Keratinocyte (primary cell): ENCODE measurements around the gene TAF1A. TPM values are rescaled to one million over a fixed set of nuclear protein-coding genes. Genes with fewer than 3 reads are reported as not detected.

Experiments
- DNase-seq: peaks from one replicate; pipeline ENCODE4 v3.0.0-alpha.2; 2011; ENCODE audit warnings: low read depth, missing footprints, low spot score
- FAIRE-seq: peaks from 2 replicates; lab custom pipeline; 2011; peaks lifted over from hg19 to GRCh38; lab: Jason Lieb, UNC
- H2AFZ ChIP-seq: 2 replicates; pipeline ENCODE4 v1.6.0; 2012; ENCODE audit warnings: low read length, control low read depth, inconsistent platforms; ENCODE audit not compliant: control insufficient read depth
- H3K27ac ChIP-seq: 2 replicates; pipeline ENCODE4 v1.5.1; 2011; ENCODE audit warnings: low read length; ENCODE audit not compliant: control insufficient read depth, insufficient read depth
- H3K27me3 ChIP-seq: 3 replicates; pipeline ENCODE4 v1.6.0; 2011; ENCODE audit warnings: low read length; ENCODE audit not compliant: control insufficient read depth, insufficient read depth; ENCODE audit errors: extremely low read depth
- H3K36me3 ChIP-seq, 2 experiments: 2 replicates in 1 of 2; 3 replicates in 1 of 2; pipeline ENCODE4 v1.5.1; 2011; ENCODE audit warnings: low read length in 2 of 2, mild to moderate bottlenecking in 1 of 2; ENCODE audit not compliant: control insufficient read depth in 2 of 2, insufficient read depth in 2 of 2; ENCODE audit errors: extremely low read depth in 1 of 2
- H3K4me1 ChIP-seq: 3 replicates; pipeline ENCODE4 v1.5.1; 2011; ENCODE audit warnings: low read length; ENCODE audit not compliant: control insufficient read depth, insufficient read depth; ENCODE audit errors: extremely low read depth
- H3K4me2 ChIP-seq: 3 replicates; pipeline ENCODE4 v1.6.0; 2011; ENCODE audit warnings: low read depth, low read length; ENCODE audit not compliant: control insufficient read depth, insufficient read depth; ENCODE audit errors: extremely low read depth
- H3K4me3 ChIP-seq, 3 experiments: fragments of 200-600 bp in 1 of 3; sonication (generic) in 1 of 3; 2 replicates in 2 of 3; 3 replicates in 1 of 3; pipeline ENCODE4 v1.5.1; 2011 to 2016; ENCODE audit warnings: low read length in 3 of 3, mild to moderate bottlenecking in 3 of 3, control low read depth in 2 of 3, inconsistent platforms in 1 of 3, low read depth in 1 of 3, mixed read lengths in 1 of 3, mixed run types in 1 of 3, moderate library complexity in 1 of 3; ENCODE audit not compliant: control insufficient read depth in 2 of 3, insufficient read depth in 2 of 3; ENCODE audit errors: extremely low read depth in 1 of 3
- H3K79me2 ChIP-seq: 2 replicates; pipeline ENCODE4 v1.6.0; 2012; ENCODE audit warnings: low read length; ENCODE audit not compliant: control insufficient read depth, insufficient read depth
- H3K9ac ChIP-seq: 3 replicates; pipeline ENCODE4 v1.6.0; 2011; ENCODE audit warnings: low read length; ENCODE audit not compliant: control insufficient read depth, insufficient read depth; ENCODE audit errors: extremely low read depth
- H3K9me1 ChIP-seq: 3 replicates; pipeline ENCODE4 v1.6.0; 2011; ENCODE audit warnings: low read length; ENCODE audit not compliant: control insufficient read depth, insufficient read depth; ENCODE audit errors: extremely low read depth
- H3K9me3 ChIP-seq: 2 replicates; pipeline ENCODE4 v1.5.1; 2012; ENCODE audit warnings: low read depth, low read length; ENCODE audit not compliant: control insufficient read depth
- H4K20me1 ChIP-seq: 3 replicates; pipeline ENCODE4 v1.6.0; 2011; ENCODE audit warnings: low read length; ENCODE audit not compliant: control insufficient read depth, insufficient read depth; ENCODE audit errors: extremely low read depth
- CTCF ChIP-seq, 3 experiments: IDR thresholded peaks in 1 of 3; conservative IDR thresholded peaks in 1 of 3; optimal IDR thresholded peaks in 1 of 3; 2 replicates in 2 of 3; 3 replicates in 1 of 3; pipeline versions ENCODE3 to v1.5.1; 2011; ENCODE audit warnings: low read length in 3 of 3, mild to moderate bottlenecking in 3 of 3, moderate library complexity in 2 of 3, control low read depth in 1 of 3, inconsistent platforms in 1 of 3; ENCODE audit not compliant: insufficient read depth in 2 of 3; ENCODE audit errors: extremely low read depth in 1 of 3
- EZH2 ChIP-seq: IDR thresholded peaks from one replicate; pipeline ENCODE4 v1.6.1; 2012; ENCODE audit warnings: inconsistent platforms, mild to moderate bottlenecking, low read length, moderate library complexity
- dilution Hi-C: fragments of 300-500 bp; cut with MboI; formaldehyde crosslinking; loops from one replicate; pipeline ENCODE4 v1.7.0; 2020; ENCODE audit warnings: low sequenced_read_pairs; ENCODE audit not compliant: extremely low pct_ligation_motif_present
- polyA plus RNA-seq, 5 experiments: library from polyadenylated mRNA; depleted of rRNA in 3 of 5; stranded (reverse) in 3 of 5; stranded (forward) in 1 of 5; unstranded in 1 of 5; fragments of >200 nt; gene quantifications; 1 replicate in 1 of 5; 2 replicates in 3 of 5; 3 replicates in 1 of 5; pipeline versions ENCODE4 v1.2.1 to v1.2.3, GENCODE V29; 2011 to 2012; ENCODE audit warnings: missing spikeins in 2 of 5, low read depth in 1 of 5, low replicate concordance in 1 of 5

TAF1A gene
- polyA plus RNA-seq, 1 donor (not counting 4 experiments of a cell fraction or from before 2014, with no cell fraction given) = 7.2 TPM

- no peak overlapping the region for H3K9ac ChIP-seq
- H3K27ac ChIP-seq = no peak overlapping the region
- DNase-seq (no peak), FAIRE-seq (no peak)
- no peak overlapping the region for H3K4me2 ChIP-seq
- dilution Hi-C loops = no loop called here
- H3K9me3 ChIP-seq = no peaks in the 10 kb centered on the region
- H2AFZ ChIP-seq = no peak overlapping the region
- H3K9me1 ChIP-seq = no peaks in the 10 kb centered on the region
- TF ChIP-seq CTCF (optimal IDR thresholded peaks at IDR 0.05 in 1 of 3, IDR thresholded peaks at IDR 0.05 in 1 of 3, conservative IDR thresholded peaks at IDR 0.05 in 1 of 3; ENCODE audit: extremely low read depth in 1 of 3, insufficient read depth in 2 of 3, low read length in 3 of 3) (no peak), EZH2 (no peak)
- H3K4me1 ChIP-seq = peaks cover 16% of the 10 kb centered on the region
- H3K79me2 ChIP-seq = no peaks in the 10 kb centered on the region
- H3K36me3 ChIP-seq = no peaks in the 10 kb centered on the region
- H3K27me3 ChIP-seq = no peaks in the 10 kb centered on the region
- no peak overlapping the region for H3K4me3 ChIP-seq
- no peaks in the 10 kb centered on the region for H4K20me1 ChIP-seq
These were observed 45.9 kb downstream of the TAF1A start for GRCh38 chr1:222543817-222544216.

GRCh38 chr1:222540598-222540995 lies 49.1 kb downstream of the TAF1A start:
- TF ChIP-seq CTCF (optimal IDR thresholded peaks at IDR 0.05 in 1 of 3, IDR thresholded peaks at IDR 0.05 in 1 of 3, conservative IDR thresholded peaks at IDR 0.05 in 1 of 3; ENCODE audit: extremely low read depth in 1 of 3, insufficient read depth in 2 of 3, low read length in 3 of 3) = no peak
- TF ChIP-seq EZH2 = no peak
- no peaks in the 10 kb centered on the region for H3K9me3 ChIP-seq
- DNase-seq = no peak

More at GRCh38 chr1:222540598-222540995, 49.1 kb downstream of the TAF1A start:
- H3K27ac ChIP-seq = no peak overlapping the region
- no peaks in the 10 kb centered on the region for H3K27me3 ChIP-seq
- no peaks in the 10 kb centered on the region for H3K9me1 ChIP-seq
- dilution Hi-C loops = no loop called here
- H3K79me2 ChIP-seq = no peaks in the 10 kb centered on the region
- H3K36me3 ChIP-seq = no peaks in the 10 kb centered on the region
- FAIRE-seq = no peak
- no peak overlapping the region for H2AFZ ChIP-seq
- no peak overlapping the region for H3K9ac ChIP-seq
- H4K20me1 ChIP-seq = no peaks in the 10 kb centered on the region
- H3K4me2 ChIP-seq = no peak overlapping the region
- no peak overlapping the region for H3K4me3 ChIP-seq
- H3K4me1 ChIP-seq = no peaks in the 10 kb centered on the region
